ENCODE results near the gene WBP4.

WBP4 gene

DNA sequence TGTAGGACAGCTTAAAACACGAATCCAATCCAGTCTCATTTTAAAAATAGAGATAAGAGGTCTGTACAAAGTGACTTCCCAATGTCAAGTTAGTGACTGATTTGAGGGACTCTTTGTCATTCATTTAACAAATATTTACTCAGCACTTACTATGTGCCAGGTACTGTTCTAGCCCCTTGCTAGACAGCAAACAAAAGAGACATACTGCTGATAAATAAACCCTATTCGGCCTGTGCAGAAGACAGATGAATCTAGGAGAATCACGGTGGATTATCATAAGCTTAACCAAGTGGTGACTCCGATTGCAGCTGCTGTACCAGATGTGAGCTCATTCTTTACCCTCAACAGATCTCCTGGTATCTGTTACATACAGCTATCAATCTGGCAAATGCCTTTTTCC is 35.8 kb upstream of the WBP4 start:
- no peaks in the 10 kb centered on the region for H3K27me3 ChIP-seq (ENCODE audit: insufficient read depth, low read length, poor library complexity)
- H3K4me2 ChIP-seq (ENCODE audit: insufficient read depth, low read length): no peak overlapping the region
- H3K9ac ChIP-seq (ENCODE audit: low read depth, low read length): no peak overlapping the region
- no peak overlapping the region for H2AFZ ChIP-seq (ENCODE audit: low read depth, low read length)
- H3K27ac ChIP-seq (ENCODE audit: low read length): no peak overlapping the region
- peaks cover 4% of the 10 kb centered on the region for H3K4me1 ChIP-seq (ENCODE audit: insufficient read depth, low read length)
- peaks cover 100% of the 10 kb centered on the region for H3K79me2 ChIP-seq (ENCODE audit: insufficient read depth, low read length)
- DNase-seq: no peak
- H3K36me3 ChIP-seq (ENCODE audit: insufficient read depth, low read length): peaks cover 32% of the 10 kb centered on the region
- ATAC-seq (ENCODE audit: insufficient read depth, low read depth): no peak
- no peak for TF ChIP-seq EZH2 (IDR thresholded peaks at IDR 0.05; ENCODE audit: borderline replicate concordance, low read depth, low read length, severe bottlenecking)
- TF ChIP-seq, protein P1, sequence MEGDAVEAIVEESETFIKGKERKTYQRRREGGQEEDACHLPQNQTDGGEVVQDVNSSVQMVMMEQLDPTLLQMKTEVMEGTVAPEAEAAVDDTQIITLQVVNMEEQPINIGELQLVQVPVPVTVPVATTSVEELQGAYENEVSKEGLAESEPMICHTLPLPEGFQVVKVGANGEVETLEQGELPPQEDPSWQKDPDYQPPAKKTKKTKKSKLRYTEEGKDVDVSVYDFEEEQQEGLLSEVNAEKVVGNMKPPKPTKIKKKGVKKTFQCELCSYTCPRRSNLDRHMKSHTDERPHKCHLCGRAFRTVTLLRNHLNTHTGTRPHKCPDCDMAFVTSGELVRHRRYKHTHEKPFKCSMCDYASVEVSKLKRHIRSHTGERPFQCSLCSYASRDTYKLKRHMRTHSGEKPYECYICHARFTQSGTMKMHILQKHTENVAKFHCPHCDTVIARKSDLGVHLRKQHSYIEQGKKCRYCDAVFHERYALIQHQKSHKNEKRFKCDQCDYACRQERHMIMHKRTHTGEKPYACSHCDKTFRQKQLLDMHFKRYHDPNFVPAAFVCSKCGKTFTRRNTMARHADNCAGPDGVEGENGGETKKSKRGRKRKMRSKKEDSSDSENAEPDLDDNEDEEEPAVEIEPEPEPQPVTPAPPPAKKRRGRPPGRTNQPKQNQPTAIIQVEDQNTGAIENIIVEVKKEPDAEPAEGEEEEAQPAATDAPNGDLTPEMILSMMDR (IDR thresholded peaks at IDR 0.05; ENCODE audit: borderline replicate concordance, extremely low read depth, low read length, poor library complexity, severe bottlenecking): no peak
- H3K4me3 ChIP-seq (ENCODE audit: low read depth in 1 of 2, low read length in 2 of 2): no peak overlapping the region
- H4K20me1 ChIP-seq (ENCODE audit: insufficient read depth, low read length): peaks cover 20% of the 10 kb centered on the region; the same call in 1 of the 2 replicates
- H3K9me3 ChIP-seq (ENCODE audit: insufficient read depth, low read length, severe bottlenecking): no peaks in the 10 kb centered on the region

DNA sequence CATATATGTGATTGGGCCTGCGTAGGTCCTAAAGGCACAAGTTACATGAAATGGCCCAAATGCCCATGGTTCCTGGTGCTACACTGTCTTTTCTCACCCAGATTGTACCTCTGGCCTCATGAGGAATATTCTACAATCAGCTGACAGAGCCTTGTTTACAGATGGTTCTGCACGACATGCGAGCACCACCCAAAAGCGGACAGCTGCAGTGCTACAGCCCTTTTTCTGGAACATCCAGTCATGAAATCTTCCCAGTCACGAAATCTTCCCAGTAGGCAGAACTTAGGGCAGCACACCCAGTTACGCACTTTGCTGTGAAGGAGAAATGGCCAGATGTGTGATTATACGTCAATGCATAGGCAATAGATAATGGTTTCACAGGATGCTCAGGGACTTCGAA is 34.5 kb upstream of the WBP4 start:
- Histone ChIP-seq H3K9ac (ENCODE audit: low read depth, low read length) (no peak overlapping the region), H3K36me3 (ENCODE audit: insufficient read depth, low read length) (peaks cover 32% of the 10 kb centered on the region), H2AFZ (ENCODE audit: low read depth, low read length) (no peak overlapping the region), H3K79me2 (ENCODE audit: insufficient read depth, low read length) (peaks cover 100% of the 10 kb centered on the region), H3K4me1 (ENCODE audit: insufficient read depth, low read length) (no peaks in the 10 kb centered on the region; the same call in 1 of the 2 replicates), H3K4me2 (ENCODE audit: insufficient read depth, low read length) (no peak overlapping the region), H3K27ac (ENCODE audit: low read length) (no peak overlapping the region), H4K20me1 (ENCODE audit: insufficient read depth, low read length) (peaks cover 20% of the 10 kb centered on the region; the same call in 1 of the 2 replicates), H3K4me3 (ENCODE audit: low read depth in 1 of 2, low read length in 2 of 2) (no peak overlapping the region), H3K27me3 (ENCODE audit: insufficient read depth, low read length, poor library complexity) (no peaks in the 10 kb centered on the region), H3K9me3 (ENCODE audit: insufficient read depth, low read length, severe bottlenecking) (no peaks in the 10 kb centered on the region)
- DNase-seq: no peak
- ATAC-seq (ENCODE audit: insufficient read depth, low read depth): no peak
- TF ChIP-seq EZH2 (IDR thresholded peaks at IDR 0.05; ENCODE audit: borderline replicate concordance, low read depth, low read length, severe bottlenecking): no peak
- TF ChIP-seq, protein P1 (IDR thresholded peaks at IDR 0.05; ENCODE audit: borderline replicate concordance, extremely low read depth, low read length, poor library complexity, severe bottlenecking): no peak

DNA sequence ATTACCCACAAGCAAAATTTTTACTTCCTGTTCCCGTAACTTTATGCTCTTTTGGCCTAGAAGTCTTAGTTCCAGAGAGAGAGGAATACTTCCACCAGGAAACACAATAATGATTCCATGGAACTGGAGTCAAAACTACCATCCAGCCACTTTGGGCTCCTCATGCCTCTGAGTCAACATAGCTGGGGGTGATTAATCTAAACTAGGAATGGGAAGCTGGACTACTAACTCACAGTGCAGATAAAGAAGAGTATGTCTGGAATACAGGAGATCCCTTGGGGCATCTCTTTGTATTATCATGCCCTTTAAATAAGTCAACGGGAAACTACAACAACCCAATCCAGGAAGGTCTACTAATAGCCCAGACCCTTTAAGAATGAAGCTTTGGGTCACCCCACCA is 33.3 kb upstream of the WBP4 start:
- Histone ChIP-seq H3K9ac (ENCODE audit: low read depth, low read length) (no peak overlapping the region), H3K36me3 (ENCODE audit: insufficient read depth, low read length) (peaks cover 32% of the 10 kb centered on the region), H3K9me3 (ENCODE audit: insufficient read depth, low read length, severe bottlenecking) (no peaks in the 10 kb centered on the region), H3K27ac (ENCODE audit: low read length) (0 out of 2 replicates have a peak overlapping the region, but pooled peaks have one; percentile 14), H3K4me2 (ENCODE audit: insufficient read depth, low read length) (no peak overlapping the region), H4K20me1 (ENCODE audit: insufficient read depth, low read length) (peaks cover 20% of the 10 kb centered on the region; the same call in 1 of the 2 replicates), H3K27me3 (ENCODE audit: insufficient read depth, low read length, poor library complexity) (no peaks in the 10 kb centered on the region), H3K4me3 (ENCODE audit: low read depth in 1 of 2, low read length in 2 of 2) (no peak overlapping the region), H2AFZ (ENCODE audit: low read depth, low read length) (no peak overlapping the region), H3K4me1 (ENCODE audit: insufficient read depth, low read length) (no peaks in the 10 kb centered on the region; the same call in 1 of the 2 replicates), H3K79me2 (ENCODE audit: insufficient read depth, low read length) (peaks cover 97% of the 10 kb centered on the region)
- DNase-seq (no peak), ATAC-seq (ENCODE audit: insufficient read depth, low read depth) (no peak)
- TF ChIP-seq, protein P1 (IDR thresholded peaks at IDR 0.05; ENCODE audit: borderline replicate concordance, extremely low read depth, low read length, poor library complexity, severe bottlenecking): no peak
- no peak for TF ChIP-seq EZH2 (IDR thresholded peaks at IDR 0.05; ENCODE audit: borderline replicate concordance, low read depth, low read length, severe bottlenecking)

Data from DND-41 (cell line).